ENCODE results near the gene XRN2. TPM values are rescaled to one million over a fixed set of nuclear protein-coding genes. Genes with fewer than 3 reads are reported as not detected.

XRN2 gene
- total and polyA plus RNA-seq, 2 experiments from 2014 or later, result 39.6 to 79.1 TPM

GRCh38 chr20:21326700-21327099 is 23.6 kb downstream of the XRN2 start:
- Histone ChIP-seq H3K79me2 (peaks cover 88% of the 10 kb centered on the region), H3K4me3 (no peak overlapping the region), H3K27ac (no peak overlapping the region), H3K36me3 (replicated peaks; ENCODE audit: insufficient read depth, low read depth) (no peaks in the 10 kb centered on the region), H4K20me1 (ENCODE audit: insufficient read depth, poor library complexity, severe bottlenecking) (peaks cover 57% of the 10 kb centered on the region), H3K4me2 (no peak overlapping the region), H3K9me3 (ENCODE audit: low read depth) (peaks cover 5% of the 10 kb centered on the region), H3K4me1 (ENCODE audit: insufficient read depth) (peaks cover 4% of the 10 kb centered on the region), H3K9me2 (replicated peaks; ENCODE audit: insufficient read depth) (no peaks in the 10 kb centered on the region), H3K27me3 (no peaks in the 10 kb centered on the region), H2AFZ (no peak overlapping the region)
- 96% methylated on average over 1 of the region's 1 CpG for WGBS (ENCODE audit: low lambda C conversion rate, missing lambda C conversion rate)
- no peak for DNase-seq (ENCODE audit: low spot score)
- no peak for TF ChIP-seq CTCF (IDR thresholded peaks at IDR 0.05; ENCODE audit: poor library complexity)
- no peak for TF ChIP-seq EZH2phosphoT487 (IDR thresholded peaks at IDR 0.05; ENCODE audit: low read depth, severe bottlenecking, unreplicated experiment)
- TF ChIP-seq EZH2 (IDR thresholded peaks at IDR 0.05; ENCODE audit: borderline replicate concordance), result no peak

GRCh38 chr20:21336455-21337151 is 33.5 kb downstream of the XRN2 start:
- no peaks in the 10 kb centered on the region for H3K4me1 ChIP-seq (ENCODE audit: insufficient read depth)
- no peaks in the 10 kb centered on the region for H3K9me2 ChIP-seq (replicated peaks; ENCODE audit: insufficient read depth)
- H4K20me1 ChIP-seq (ENCODE audit: insufficient read depth, poor library complexity, severe bottlenecking), result no peaks in the 10 kb centered on the region
- H2AFZ ChIP-seq, result no peak overlapping the region
- WGBS (ENCODE audit: low lambda C conversion rate, missing lambda C conversion rate), result 89% methylated on average over 2 of the region's 2 CpGs
- no peak overlapping the region for H3K4me3 ChIP-seq
- no peaks in the 10 kb centered on the region for H3K9me3 ChIP-seq (ENCODE audit: low read depth)
- no peak overlapping the region for H3K4me2 ChIP-seq
- TF ChIP-seq EZH2 (IDR thresholded peaks at IDR 0.05; ENCODE audit: borderline replicate concordance) (no peak), CTCF (IDR thresholded peaks at IDR 0.05; ENCODE audit: poor library complexity) (no peak), EZH2phosphoT487 (IDR thresholded peaks at IDR 0.05; ENCODE audit: low read depth, severe bottlenecking, unreplicated experiment) (no peak)
- H3K79me2 ChIP-seq, result peaks cover 8% of the 10 kb centered on the region
- no peak overlapping the region for H3K27ac ChIP-seq
- no peaks in the 10 kb centered on the region for H3K27me3 ChIP-seq
- no peak for DNase-seq (ENCODE audit: low spot score)
- H3K36me3 ChIP-seq (replicated peaks; ENCODE audit: insufficient read depth, low read depth), result no peaks in the 10 kb centered on the region

GRCh38 chr20:21338291-21338690 is 35.2 kb downstream of the XRN2 start:
- H3K4me1 ChIP-seq (ENCODE audit: insufficient read depth), result no peaks in the 10 kb centered on the region
- TF ChIP-seq CTCF (IDR thresholded peaks at IDR 0.05; ENCODE audit: poor library complexity) (no peak), EZH2phosphoT487 (IDR thresholded peaks at IDR 0.05; ENCODE audit: low read depth, severe bottlenecking, unreplicated experiment) (no peak), EZH2 (IDR thresholded peaks at IDR 0.05; ENCODE audit: borderline replicate concordance) (no peak)
- H3K79me2 ChIP-seq, result peaks cover 1% of the 10 kb centered on the region
- DNase-seq (ENCODE audit: low spot score), result no peak
- WGBS (ENCODE audit: low lambda C conversion rate, missing lambda C conversion rate), result 94% methylated on average over 4 of the region's 4 CpGs
- no peaks in the 10 kb centered on the region for H3K27me3 ChIP-seq
- no peaks in the 10 kb centered on the region for H3K9me2 ChIP-seq (replicated peaks; ENCODE audit: insufficient read depth)
- no peaks in the 10 kb centered on the region for H4K20me1 ChIP-seq (ENCODE audit: insufficient read depth, poor library complexity, severe bottlenecking)
- no peaks in the 10 kb centered on the region for H3K36me3 ChIP-seq (replicated peaks; ENCODE audit: insufficient read depth, low read depth)
- H2AFZ ChIP-seq, result no peak overlapping the region
- H3K4me3 ChIP-seq, result no peak overlapping the region
- no peaks in the 10 kb centered on the region for H3K9me3 ChIP-seq (ENCODE audit: low read depth)
- H3K4me2 ChIP-seq, result no peak overlapping the region
- no peak overlapping the region for H3K27ac ChIP-seq

All from hepatocyte (in vitro differentiated cells).